GM13976 (cell line): ENCODE data around the gene KPTN.

Experiments
- DNase-seq: peaks from one replicate; pipeline ENCODE4 v3.0.0; 2012; ENCODE audit warnings: low spot score
- in situ Hi-C: fragments of 300-500 bp; cut with MboI; formaldehyde crosslinking; loops from one replicate; pipeline ENCODE4 v1.12.0; 2022; ENCODE audit warnings: low sequenced_read_pairs, mixed read lengths, inconsistent platforms; ENCODE audit not compliant: unreplicated experiment
- TF ChIP-seq, protein P1 (sequence below): IDR thresholded peaks from 2 replicates; pipeline ENCODE4 v1.5.1; 2012; ENCODE audit warnings: borderline replicate concordance, mild to moderate bottlenecking; ENCODE audit not compliant: insufficient read depth; ENCODE audit errors: extremely low read depth, missing control alignments, control extremely low read depth

KPTN gene

DNA sequence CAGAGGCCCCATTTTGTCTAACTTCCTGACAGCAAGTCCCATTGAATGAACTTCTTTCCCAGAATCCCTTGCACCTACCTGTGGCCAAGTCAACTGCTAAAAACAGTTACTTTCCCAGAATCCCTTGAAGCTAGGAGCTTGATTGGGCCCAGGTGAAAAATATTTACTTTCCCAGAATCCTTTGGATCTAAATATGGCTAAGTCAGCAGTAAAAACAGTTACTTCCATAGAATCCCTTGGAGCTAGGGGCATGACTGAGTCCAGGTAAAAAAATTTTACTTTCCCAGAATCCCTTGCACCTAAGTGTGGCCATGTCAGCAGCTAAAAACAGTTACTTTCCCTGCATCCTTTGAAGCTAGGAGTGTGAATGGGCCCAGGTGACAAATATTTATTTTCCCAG lies 51.5 kb downstream of the KPTN start:
- in situ Hi-C loops = no loop called here
- TF ChIP-seq, protein P1, sequence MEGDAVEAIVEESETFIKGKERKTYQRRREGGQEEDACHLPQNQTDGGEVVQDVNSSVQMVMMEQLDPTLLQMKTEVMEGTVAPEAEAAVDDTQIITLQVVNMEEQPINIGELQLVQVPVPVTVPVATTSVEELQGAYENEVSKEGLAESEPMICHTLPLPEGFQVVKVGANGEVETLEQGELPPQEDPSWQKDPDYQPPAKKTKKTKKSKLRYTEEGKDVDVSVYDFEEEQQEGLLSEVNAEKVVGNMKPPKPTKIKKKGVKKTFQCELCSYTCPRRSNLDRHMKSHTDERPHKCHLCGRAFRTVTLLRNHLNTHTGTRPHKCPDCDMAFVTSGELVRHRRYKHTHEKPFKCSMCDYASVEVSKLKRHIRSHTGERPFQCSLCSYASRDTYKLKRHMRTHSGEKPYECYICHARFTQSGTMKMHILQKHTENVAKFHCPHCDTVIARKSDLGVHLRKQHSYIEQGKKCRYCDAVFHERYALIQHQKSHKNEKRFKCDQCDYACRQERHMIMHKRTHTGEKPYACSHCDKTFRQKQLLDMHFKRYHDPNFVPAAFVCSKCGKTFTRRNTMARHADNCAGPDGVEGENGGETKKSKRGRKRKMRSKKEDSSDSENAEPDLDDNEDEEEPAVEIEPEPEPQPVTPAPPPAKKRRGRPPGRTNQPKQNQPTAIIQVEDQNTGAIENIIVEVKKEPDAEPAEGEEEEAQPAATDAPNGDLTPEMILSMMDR = no peak
- DNase-seq = no peak

DNA sequence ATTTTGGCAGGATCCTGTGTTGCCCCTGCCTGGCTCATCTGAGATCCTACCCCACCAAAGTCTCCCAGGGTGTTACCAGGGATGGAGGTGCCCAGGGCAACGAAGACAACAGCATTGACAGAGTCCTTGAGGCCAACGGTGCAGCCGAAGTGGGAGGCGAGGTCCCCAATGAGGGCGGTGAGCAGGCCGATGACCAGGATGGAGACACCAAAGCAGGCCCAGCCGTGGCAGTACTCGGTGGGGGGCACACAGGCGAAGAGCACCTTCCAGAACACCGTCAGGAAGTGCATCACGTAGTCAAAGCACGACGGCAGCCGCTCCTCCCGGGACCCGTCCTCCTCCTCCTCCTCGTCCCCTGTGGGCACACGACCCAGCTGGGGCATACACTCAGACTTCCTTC lies 51.9 kb downstream of the KPTN start:
- TF ChIP-seq, protein P1 = no peak
- in situ Hi-C loops = no loop called here
- DNase-seq = no peak

- DNase-seq = no peak
- in situ Hi-C loops = no loop called here
- TF ChIP-seq, protein P1 = no peak
Observed at GRCh38 chr19:47430041-47430802, 53.8 kb downstream of the KPTN start.

GRCh38 chr19:47429140-47429793 lies 54.8 kb downstream of the KPTN start:
- no peak for DNase-seq
- TF ChIP-seq, protein P1 = no peak
- in situ Hi-C loops = no loop called here

- TF ChIP-seq, protein P1 = no peak
- in situ Hi-C loops = no loop called here
- peak; percentile 92 for DNase-seq
Observed at GRCh38 chr19:47428177-47428894, 55.7 kb downstream of the KPTN start.

DNA sequence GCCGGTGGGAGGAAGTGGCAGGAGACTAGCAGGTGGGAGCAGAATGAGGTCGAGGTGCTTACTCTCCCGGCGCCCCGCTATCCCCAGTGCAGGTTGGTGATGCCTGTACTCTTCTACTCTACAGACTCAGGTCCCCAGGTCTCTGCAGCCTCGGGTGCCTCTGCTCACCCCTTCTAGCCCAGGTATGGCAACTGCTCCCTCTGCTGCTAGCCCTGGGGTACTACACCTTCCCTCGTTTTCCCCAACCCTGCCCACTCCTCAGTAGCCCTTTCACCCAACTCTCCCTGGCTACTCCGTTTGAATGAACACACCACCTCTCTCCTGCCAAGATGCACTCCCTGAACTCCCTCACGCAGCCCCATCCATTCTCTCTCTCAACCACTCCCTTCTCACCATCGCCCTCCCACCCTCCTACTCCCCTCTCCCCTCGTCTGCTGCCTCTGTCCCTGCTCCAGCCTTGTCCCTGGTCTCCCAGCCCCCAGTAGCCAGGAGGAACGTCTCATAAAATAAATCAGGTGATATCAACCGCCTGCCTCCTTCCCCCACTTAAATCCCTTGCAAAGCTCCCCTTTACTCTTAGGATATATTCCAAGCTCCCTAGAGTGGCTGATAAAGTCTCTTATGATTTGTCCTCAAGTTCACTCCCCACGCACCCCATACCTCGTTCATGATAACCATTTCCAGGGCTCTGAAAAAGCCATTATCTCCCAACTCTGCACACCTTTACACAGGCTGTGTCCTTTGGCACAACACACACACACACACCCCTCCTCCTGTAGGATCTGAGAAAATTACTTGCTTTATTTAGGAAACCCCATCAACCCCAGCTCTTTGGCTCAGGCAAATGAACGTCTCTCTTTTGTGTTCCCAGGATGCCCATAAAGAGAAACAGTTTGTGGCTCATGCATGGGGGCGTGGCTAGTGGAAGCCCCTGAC lies 56.5 kb downstream of the KPTN start:
- in situ Hi-C loops = no loop called here

More for the DNA sequence above, 56.5 kb downstream of the KPTN start:
- DNase-seq = peak; percentile 83
- TF ChIP-seq, protein P1 = peak; percentile 79
